Stimulated activated CD4-positive, alpha-beta T cell treated with anti-CD3 and anti-CD28 coated beads, Interleukin-12 subunit alpha, Interleukin-12 subunit beta, amount 100 ng/mL, for 4 hours (primary cell): ENCODE measurements around the gene LUZP1.

Experiments used
- DNase-seq: peaks from one replicate; pipeline ENCODE4 v3.0.0-alpha.2; 2020

LUZP1 gene

DNA sequence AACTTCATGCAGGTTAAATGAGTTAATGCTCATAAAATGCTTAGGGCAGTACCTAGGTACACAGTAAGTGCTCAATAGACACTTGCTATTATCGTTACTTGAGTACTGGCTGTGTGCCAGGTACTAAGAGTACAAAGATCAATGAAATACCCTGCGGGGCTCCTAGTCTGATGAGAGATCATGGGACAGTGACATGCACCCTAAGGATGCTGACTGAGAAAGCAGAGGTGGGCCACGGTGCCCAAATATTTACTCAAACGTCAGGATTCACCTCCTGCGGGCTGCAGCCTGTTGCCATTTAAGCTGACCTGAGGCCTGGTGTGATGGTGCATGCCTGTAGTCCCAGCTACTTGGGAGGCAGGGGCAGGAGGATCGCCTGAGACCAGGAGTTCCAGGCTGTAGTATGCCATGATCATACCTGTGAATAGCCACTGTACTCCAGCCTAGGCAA lies 19.8 kb upstream of the LUZP1 start:
- DNase-seq: no peak

DNA sequence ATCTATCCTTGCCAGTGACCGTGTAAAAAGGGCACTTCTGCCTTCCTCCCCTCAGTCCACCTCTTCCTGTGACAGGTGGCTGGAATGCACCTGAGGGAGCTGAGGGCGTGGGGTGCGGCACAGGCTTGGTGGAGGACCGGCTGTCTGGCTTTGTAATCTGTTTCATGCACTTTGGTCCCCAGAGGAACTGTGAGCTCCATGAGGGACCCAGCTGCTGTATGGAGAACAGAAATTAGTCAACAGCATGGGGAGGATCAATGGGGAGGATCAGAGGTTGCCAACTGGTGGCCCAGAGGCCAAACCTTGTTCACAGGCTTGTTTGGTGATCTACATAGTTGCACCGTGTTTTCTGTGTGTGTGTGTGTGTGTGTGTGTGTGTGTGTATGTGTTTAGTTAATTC lies 19.0 kb upstream of the LUZP1 start:
- DNase-seq: no peak

DNA sequence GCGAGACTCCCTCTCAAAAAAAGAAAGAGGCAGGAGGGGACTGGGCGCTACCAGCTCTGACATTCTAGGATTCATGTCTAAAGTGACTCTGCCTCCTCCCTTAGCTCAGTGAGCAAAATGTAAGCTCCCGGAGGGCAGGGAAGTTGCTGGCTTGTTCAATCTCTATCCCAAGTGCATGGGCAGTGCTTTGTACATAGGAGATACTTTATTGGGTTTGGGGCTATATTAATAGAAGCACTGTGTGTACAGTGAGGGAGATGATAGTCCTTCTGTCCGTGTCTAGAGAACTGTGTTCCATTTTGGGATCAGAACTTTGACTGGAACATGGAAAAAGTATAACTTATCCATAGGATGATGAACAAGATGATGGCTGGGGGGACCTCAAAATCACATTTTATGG lies 16.7 kb upstream of the LUZP1 start:
- no peak for DNase-seq

DNA sequence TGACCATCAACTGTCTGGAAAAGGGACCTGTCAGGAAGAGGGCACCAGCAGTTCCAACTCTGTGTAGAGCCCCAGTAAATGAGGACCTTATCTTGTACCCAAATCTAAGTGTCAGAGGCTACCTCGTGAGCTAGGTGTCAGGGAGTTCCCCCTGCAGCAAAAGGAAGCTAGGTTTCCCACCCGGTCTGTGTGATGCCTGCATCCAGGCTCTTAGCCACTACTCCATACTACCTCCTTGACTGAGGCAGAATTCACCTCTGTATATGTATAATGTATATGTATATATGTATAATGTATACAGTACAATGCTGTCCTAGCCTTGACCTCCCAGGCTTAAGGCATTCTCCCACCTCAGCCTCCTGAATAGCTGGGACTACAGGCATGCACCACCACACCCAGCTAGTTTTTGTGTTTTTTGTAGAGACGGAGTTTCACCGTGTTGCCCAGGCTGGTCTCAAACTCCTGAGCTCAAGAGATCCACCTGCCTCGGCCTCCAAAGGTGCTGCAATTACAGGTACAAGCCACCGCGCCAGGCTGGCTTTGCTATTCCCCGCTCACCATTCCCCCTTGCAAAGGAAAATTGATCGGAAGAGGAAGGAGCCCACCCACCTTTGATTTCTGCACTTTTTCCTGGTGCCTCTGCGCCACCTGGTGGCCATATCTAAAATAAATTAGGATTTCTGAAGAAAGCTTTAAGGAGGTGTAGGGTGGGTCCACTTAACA lies 15.7 kb upstream of the LUZP1 start:
- no peak for DNase-seq

DNA sequence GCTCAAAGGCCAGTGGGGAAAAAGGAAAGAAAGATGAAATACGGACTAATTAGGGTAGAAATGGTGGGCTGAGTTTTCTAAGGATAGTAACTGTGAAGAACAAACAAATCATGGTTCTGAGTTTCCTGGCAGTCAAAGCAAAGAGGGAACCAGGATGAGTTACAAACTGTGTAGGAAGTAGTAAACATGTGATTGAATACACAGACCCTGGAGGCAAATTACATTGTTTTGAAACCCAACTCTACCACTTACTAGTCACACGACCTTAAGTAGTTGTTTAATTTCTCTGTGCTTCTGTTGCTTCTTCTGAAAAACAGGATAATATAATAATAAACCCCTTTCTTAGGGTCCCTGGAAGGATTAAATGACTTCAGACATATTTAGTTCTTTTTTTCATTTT lies 11.2 kb upstream of the LUZP1 start:
- DNase-seq: no peak

DNA sequence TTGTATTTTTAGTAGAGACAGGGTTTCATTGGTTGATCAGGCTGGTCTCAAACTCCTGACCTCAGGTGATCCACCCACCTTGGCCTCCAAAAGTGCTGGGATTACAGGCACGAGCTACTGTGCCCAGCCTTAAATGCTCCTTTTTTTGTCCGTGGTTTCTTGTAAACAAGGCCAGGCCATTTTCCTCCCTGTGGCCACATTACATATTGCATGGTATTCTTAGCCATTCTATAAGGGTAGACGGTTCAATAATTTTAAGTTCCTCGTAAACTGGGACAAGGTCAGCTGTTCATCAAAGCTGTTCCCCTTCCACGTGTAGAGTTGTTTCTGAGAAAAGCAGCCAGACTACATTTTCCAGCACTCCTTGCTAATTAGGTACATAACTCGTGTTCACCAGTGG lies 10.3 kb upstream of the LUZP1 start:
- DNase-seq: no peak

DNA sequence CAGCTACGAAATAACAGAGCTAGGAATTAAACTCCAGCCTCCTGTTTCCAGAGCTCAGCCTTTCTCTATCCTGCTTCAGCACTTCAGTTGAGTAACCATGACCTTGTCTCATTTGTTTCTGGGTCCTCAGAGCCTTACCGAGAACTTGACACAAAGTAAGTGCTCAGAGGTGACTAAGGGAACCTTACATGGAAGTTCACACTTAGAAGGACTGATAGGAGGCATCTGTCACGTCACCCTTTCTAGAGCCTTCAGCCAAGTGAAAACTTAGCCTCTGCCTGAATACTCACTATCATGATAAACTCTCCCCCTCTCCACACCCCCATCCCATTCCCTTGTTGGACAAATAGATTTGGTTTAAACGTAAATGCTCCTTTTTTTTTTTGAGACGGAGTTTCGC lies 9.8 kb upstream of the LUZP1 start:
- no peak for DNase-seq

DNA sequence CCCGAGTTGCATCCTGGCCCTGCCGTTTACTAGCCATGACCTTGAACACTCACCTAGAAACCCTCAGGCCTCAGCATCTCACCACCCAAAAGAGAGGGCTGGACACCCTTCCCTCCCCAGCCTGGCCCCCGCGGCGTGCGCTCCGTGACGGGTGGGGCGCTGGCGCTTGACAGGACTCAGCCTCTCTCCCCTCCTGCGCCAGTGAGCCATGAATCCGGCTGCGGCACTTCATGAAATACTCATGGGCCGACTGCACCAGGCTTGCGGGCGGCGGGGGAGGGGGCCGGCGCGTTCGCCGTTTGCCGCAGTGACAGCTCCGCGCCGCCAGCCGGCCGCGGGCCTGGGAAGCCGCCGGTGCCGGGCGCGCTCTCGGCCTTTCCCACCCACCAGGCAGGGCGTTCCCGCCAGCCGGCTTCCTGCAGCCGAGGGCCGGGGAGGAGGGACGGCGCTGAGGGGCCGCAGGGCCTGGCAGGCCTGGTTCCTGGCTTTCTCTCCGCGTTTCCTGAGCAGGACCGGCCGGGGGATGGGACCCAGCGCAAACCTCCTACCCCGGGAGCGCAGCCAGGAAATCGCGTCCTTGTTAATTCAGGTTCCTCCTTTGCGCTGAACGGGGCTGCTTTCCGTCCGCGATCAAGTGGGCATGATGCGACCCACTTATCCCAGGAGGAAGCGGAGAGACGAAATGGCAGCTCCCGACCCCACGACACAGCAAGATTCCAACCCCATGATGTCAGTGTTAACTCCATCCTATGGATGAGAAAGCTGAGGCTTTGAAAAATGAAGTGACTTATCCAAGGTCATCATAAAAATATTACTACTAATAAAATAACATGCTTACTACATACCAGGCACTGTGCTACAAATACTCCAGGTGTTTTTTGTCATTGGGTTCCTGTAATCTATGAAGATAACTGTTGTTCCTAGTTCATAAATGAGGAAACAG lies 9.1 kb upstream of the LUZP1 start:
- DNase-seq: peak; percentile 42

DNA sequence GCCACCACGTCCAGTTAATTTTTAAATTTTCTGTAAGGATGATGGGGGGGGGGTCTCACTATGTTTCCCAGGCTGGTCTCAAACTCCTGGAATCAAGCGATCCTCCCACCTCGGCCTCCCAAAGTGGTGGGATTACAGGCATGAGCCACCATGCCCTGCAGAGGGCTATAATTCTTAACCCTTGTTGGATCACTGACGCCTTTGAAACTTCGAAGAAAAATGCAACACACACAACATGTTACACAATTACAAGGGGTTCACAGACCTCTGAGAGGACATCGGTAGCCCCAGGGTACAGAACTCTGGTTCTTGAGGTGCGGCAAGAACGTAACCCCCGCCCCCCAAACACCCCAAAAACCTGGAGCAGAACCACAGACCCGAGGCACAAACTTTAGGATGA lies 8.4 kb upstream of the LUZP1 start:
- no peak for DNase-seq

DNA sequence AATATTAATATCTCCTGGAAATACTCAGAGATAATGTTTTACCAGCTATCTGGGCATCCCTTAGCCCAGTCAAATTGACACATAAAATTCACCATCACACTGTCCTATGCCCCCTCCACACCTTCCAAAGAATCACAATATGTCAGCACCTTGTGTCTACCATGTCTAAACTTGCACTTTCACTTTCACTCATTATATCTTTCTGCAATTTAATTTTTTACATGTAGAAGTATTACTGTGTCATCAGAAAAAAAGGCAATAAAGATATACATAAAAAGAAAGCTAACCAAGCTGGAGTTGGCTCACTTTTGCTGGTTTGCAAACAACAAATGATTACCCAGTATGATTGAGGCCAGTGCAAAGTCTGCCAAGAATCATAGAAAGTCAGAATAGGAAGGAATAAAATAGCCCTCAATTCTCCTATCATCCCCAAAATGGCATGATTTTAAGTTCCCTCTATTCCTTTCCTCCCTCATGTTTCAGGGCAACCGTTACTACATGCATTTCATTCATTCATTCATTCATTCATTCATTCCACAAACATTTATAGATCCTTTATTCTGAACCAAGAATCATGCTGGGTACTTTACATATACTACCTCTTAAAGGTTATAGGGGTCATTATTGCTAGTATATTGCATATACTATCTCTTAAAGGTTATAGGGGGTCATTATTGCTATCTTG lies 5.9 kb upstream of the LUZP1 start:
- DNase-seq: no peak

DNA sequence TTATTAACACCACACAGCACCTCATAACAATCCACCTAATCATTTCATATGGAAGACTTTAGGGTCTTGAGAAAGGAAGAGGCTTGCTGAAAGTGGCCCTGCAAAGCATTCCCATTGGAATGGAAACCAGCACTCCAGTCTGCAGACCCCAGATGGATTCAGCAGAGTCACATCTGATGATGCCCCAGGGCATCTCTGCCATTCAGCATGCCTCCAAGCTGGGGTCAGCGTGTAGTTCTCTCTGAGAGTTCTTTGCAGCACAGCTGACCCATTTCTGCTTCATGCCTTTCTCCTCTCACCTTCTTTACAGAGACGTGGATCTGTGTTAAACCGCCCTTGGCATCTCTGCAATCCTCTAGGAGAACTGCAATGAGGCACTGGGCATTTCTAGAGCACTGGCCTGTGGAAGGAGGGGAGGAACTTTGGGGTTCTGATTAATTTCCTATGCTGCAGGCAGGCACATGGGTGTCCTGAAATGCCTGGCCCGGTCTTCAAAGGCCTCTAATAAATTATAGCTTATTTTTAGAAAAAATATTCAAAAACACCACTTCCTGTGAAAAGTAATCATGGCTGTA lies 2.6 kb upstream of the LUZP1 start:
- DNase-seq: no peak

DNA sequence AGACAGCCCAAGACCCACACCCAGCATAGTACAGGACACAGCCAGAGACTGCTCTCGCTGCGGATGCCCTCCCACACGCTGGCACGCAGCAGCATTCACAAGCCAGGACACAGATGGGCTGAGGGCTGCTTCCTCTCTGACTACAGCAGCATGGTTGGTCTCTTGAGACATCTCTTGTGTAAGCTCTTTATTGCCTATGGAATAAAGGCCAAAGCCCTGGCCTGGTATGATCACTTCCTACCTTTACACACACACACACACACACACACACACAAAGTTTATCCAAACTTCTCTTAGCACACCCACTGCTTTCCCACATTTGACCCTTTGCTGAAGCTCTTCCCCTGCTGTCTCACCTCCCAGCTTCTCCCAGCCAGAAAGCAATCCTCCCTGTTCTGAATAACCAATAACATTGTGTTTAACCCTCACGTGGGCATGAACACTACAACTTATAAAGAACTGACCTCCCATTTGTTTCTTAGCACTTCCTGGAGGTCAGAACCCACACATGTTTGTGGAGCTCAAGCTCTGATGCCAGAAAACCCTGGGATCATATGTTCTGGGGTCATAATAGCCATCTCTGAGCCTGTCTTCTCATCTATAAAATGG lies 1.2 kb upstream of the LUZP1 start:
- no peak for DNase-seq

DNA sequence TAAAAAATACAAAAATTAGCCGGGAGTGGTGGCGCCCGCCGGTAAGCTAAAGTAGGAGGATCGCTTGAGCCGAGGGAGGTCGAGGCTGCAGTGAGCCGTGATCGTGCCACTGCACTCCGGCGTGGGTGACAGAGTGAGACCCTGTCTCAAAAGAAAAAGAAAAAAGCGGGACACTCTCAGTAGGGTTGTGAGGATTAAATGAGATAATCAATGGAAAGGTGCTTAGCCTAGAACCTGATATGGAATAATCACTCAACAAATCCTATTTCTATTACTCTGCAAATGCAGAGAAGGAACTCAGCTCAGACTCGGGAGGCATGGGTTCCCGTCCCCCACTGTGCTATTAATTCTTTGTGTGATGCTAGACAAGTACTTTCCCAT lies 529 bp upstream of the LUZP1 start:
- no peak for DNase-seq

DNA sequence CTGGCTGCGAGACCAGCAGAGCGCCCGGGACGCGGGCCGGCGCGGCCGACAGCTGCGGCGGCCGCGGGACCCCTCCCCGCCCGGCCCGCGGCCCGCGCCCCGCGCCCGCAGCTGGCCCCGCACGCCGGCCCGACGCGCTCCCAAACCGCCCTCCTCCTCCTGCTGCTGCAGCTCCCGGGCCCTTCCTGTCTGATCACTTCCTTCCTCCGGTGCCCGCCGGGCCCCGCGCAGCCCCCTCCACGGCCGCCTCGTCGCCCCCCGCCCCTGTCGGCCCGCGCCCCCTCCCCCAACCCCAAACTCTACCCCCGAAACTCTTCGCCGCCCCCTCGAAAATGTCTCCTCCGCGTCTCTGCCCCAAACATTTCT lies 594 bp downstream of the LUZP1 start:
- DNase-seq: peak; percentile 20

DNA sequence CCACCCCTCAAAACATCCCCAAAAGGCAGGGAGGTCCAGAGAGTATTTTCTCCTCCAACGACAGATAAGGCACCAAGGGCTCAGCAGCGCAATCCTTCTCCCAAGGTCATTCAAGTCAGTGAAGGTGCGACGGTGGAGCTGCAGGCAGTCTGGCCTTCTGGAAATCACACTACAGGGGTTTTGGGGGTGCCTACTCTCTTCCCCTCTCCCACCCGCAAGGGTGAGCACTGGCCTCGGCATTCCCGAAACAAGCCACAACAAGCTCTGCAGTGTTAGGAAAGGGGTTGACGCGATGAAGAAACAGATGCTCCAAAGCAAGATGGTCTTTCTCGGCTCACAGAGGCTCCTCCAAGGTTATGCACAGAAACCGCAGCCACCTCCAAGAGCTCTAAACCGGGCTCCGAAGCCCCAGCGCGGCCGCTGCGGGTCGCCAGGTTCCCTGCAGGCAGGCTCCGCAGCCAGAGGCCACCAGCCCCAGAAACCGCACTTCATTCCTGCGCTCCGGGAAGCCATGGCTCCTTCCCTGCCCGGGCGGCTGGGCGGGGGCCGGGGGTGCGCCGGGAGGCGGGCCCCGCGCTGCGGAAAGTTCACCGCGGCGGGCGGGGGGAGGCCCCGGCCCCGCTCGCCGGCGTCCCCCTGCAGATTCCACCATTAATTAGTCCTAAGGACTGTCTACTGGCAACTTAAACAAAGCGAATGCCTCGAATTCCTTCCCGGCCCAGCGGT lies 1.1 kb downstream of the LUZP1 start:
- no peak for DNase-seq

DNA sequence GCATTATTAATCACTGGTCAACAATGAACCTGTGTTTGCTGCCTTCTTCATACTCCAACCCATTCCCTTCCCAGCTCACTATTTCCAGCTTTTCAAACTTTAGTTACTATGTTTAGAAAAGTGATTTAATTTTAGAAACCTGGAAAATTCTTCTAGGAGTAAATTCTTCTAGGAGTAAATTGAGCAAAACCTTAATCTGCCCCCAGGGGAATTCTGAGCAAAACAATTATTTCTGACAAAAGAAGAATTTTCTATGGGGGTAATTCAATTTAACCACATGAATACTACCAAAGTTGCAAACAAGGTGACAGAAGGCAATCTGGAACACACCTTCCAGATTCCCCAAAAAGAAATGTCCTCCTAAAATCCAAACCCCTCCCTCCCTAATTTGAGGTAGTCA lies 1.8 kb downstream of the LUZP1 start:
- DNase-seq: no peak

DNA sequence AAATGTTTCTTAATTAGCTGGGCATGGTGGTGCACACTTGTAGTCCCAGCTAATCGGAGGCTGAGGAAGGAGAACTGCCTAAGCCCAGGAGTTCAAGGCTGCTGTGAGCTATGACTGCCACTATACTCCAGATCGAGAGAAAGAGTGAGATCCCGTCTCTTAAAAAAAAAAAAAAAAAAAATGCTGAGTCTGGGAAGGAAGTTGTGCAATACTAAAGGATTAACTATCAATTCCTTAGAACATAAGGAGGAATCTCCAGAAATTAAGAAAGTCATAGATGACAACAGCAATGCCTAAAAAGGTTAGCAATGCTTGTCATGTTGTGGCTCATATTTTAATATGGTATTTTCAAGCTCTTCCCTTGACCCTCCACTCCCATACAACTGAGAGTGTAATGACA lies 5.3 kb downstream of the LUZP1 start:
- no peak for DNase-seq

DNA sequence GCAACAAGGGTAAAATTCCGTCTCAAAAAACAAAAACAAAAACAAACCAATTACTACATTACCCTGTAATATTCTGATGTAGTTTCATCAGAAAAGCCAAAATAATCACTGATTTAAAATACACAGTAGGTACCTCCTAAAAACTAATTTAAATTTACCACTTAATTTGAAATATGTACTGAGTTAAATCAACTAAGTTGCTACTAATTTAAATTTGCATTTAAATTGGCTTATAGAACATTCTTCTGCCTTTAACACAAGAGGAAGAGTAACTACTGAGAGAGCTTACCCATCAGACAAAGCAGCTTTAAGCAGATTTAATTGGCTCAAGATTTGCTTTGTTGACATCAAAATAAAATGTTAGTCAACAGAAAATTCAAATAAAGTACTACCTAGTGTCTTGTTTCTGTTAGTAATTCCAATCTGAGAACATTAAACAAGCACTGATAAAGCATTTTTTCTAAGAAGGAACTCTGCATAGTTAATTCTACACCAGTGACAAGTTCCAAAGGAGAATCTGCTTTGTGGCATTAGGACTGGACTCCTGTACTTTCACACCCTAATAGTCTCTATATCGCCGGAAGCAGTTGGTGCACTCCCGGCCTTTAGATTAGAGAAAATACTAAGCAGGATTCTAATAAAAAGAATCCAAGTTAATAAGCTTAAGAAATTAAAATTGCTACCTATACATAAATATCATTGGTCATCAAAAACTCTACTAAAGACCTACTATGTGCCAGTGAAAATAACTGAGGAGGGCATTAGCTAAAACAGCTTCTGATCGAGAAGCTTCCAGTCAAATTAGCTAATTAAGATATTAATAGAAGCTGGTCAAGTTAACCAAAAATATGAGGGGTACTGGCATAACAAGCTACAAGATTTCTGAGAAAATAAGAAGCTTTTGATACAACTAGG lies 8.4 kb downstream of the LUZP1 start:
- DNase-seq: no peak

DNA sequence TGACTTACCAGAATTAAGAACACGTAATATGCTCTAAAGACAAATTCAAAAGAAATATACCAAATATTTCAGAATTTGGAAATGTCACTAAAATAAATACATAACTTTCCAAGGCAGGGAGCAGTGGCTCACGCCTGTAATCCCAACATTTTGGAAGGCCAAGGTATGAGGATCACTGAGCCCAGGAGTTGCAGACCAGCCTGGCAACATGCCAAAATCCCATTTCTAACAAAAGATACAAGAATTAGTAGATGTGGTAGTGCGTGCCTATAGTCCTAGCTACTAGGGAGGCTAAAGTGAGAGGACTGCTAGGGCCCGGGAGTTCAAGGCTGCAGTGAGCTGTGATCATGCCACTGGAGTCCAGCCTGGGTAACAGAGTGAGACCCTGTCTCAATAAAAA lies 11.7 kb downstream of the LUZP1 start:
- DNase-seq: no peak

DNA sequence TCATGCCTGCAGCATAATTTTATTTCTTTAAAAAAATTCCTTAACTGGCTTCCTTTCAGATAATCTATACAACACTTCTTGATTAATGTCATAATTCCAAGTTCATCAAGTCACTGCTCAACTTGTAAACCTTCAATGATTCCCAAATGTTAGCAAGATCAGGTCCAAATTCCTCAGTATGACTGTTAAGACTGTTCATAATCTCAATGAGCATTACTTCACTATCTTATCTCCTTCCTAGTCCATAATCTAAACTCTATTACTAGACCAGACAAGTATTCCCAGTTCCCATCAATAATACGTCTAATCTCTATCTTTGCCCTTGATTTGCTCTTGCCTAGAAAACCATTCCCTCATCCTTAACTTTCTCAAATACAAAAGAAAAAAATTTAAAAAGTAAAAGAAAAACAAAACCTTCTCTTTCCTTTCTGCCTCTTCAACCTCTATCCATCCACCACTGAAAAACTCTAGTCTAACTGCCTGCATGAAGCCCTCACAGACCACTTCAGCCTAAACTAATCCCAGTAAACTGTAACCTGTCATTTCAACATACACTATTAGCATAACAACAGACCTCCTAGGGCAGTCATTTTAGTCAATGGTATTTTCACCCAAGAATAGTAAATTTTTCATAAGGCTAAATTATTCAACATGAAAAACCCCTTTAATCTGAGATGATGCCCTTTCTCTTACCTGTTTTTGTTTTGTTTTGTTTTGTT lies 15.5 kb downstream of the LUZP1 start:
- DNase-seq: no peak

DNA sequence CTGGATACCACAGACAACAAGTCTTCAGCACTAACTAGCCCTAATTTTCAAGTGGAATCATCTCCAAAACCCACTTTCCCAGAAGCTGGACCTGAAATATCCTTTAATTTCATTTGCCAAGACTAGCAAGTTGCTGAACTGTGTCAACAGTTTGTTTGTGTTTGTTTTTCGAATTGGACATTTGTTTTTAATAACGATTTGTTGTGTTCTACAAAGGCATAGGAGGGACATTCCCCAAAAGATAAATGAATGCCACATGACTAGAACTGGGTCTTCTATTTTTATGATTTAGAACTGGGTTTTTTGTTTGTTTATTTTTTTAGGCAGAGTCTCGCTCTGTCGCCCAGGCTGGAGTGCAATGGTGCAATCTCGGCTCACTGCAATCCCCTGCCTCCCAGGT lies 17.9 kb downstream of the LUZP1 start:
- DNase-seq: no peak
